Activated naive CD4-positive, alpha-beta T cell treated with anti-CD3 and anti-CD28 coated beads, Interleukin-2, amount 50 U/mL, for 24 hours (primary cell): Measurements from ENCODE around the gene SCN8A.
A peak's percentile ranks its signal among the peaks of the same experiment; 100 is the strongest.

Experiments
- H3K27ac Mint-ChIP-seq: one replicate; pipeline ENCODE4 v1.8.0; 2021; ENCODE audit warnings: mild to moderate bottlenecking, mixed read lengths
- H3K27me3 Mint-ChIP-seq: one replicate; pipeline ENCODE4 v1.8.0; 2021; ENCODE audit warnings: mixed read lengths
- H3K36me3 Mint-ChIP-seq: one replicate; pipeline ENCODE4 v1.8.0; 2021; ENCODE audit warnings: mixed read lengths
- H3K4me1 Mint-ChIP-seq: one replicate; pipeline ENCODE4 v1.8.0; 2021; ENCODE audit warnings: mixed read lengths
- H3K4me3 Mint-ChIP-seq: one replicate; pipeline ENCODE4 v1.8.0; 2021; ENCODE audit warnings: mild to moderate bottlenecking, mixed read lengths
- H3K9me3 Mint-ChIP-seq: one replicate; pipeline ENCODE4 v1.8.0; 2021; ENCODE audit warnings: mixed read lengths

The SCN8A gene

GRCh38 chr12:51675071-51675803, 84.2 kb downstream of the SCN8A start:
- Mint-ChIP-seq H3K4me3 (no peak overlapping the region), H3K4me1 (no peaks in the 10 kb centered on the region), H3K27me3 (peaks cover 1% of the 10 kb centered on the region), H3K9me3 (no peaks in the 10 kb centered on the region), H3K36me3 (no peaks in the 10 kb centered on the region), H3K27ac (peak overlapping the region; percentile 56)

- Mint-ChIP-seq H3K4me3 (no peak overlapping the region), H3K4me1 (no peaks in the 10 kb centered on the region), H3K27ac (no peak overlapping the region), H3K9me3 (no peaks in the 10 kb centered on the region), H3K36me3 (no peaks in the 10 kb centered on the region), H3K27me3 (peaks cover 1% of the 10 kb centered on the region)
Measured at GRCh38 chr12:51676875-51677274, 85.8 kb downstream of the SCN8A start.

- H3K36me3 Mint-ChIP-seq: no peaks in the 10 kb centered on the region
- no peak overlapping the region for H3K4me3 Mint-ChIP-seq
- H3K4me1 Mint-ChIP-seq: no peaks in the 10 kb centered on the region
- no peak overlapping the region for H3K27ac Mint-ChIP-seq
- H3K27me3 Mint-ChIP-seq: peaks cover 3% of the 10 kb centered on the region
- no peaks in the 10 kb centered on the region for H3K9me3 Mint-ChIP-seq
Measured at GRCh38 chr12:51677284-51677968, 86.4 kb downstream of the SCN8A start.

GRCh38 chr12:51678086-51678724, 87.2 kb downstream of the SCN8A start:
- no peaks in the 10 kb centered on the region for H3K4me1 Mint-ChIP-seq
- H3K36me3 Mint-ChIP-seq: no peaks in the 10 kb centered on the region
- H3K4me3 Mint-ChIP-seq: no peak overlapping the region
- no peak overlapping the region for H3K27ac Mint-ChIP-seq
- no peaks in the 10 kb centered on the region for H3K9me3 Mint-ChIP-seq
- peaks cover 3% of the 10 kb centered on the region for H3K27me3 Mint-ChIP-seq

- no peaks in the 10 kb centered on the region for H3K36me3 Mint-ChIP-seq
- H3K4me3 Mint-ChIP-seq: no peak overlapping the region
- H3K27ac Mint-ChIP-seq: no peak overlapping the region
Measured at GRCh38 chr12:51682981-51683380, 91.9 kb downstream of the SCN8A start.

GRCh38 chr12:51683763-51684357, 92.8 kb downstream of the SCN8A start:
- Mint-ChIP-seq H3K27ac (no peak overlapping the region), H3K36me3 (no peaks in the 10 kb centered on the region)

More at GRCh38 chr12:51682981-51683380, 91.9 kb downstream of the SCN8A start:
- H3K9me3 Mint-ChIP-seq: no peaks in the 10 kb centered on the region
- no peaks in the 10 kb centered on the region for H3K4me1 Mint-ChIP-seq
- H3K27me3 Mint-ChIP-seq: peaks cover 3% of the 10 kb centered on the region

GRCh38 chr12:51686727-51687126, 95.7 kb downstream of the SCN8A start:
- H3K4me3 Mint-ChIP-seq: no peak overlapping the region
- peaks cover 2% of the 10 kb centered on the region for H3K27me3 Mint-ChIP-seq
- no peaks in the 10 kb centered on the region for H3K4me1 Mint-ChIP-seq
- no peaks in the 10 kb centered on the region for H3K36me3 Mint-ChIP-seq
- H3K9me3 Mint-ChIP-seq: no peaks in the 10 kb centered on the region
- no peak overlapping the region for H3K27ac Mint-ChIP-seq

More at GRCh38 chr12:51683763-51684357, 92.8 kb downstream of the SCN8A start:
- no peak overlapping the region for H3K4me3 Mint-ChIP-seq
- peaks cover 2% of the 10 kb centered on the region for H3K27me3 Mint-ChIP-seq
- no peaks in the 10 kb centered on the region for H3K4me1 Mint-ChIP-seq
- no peaks in the 10 kb centered on the region for H3K9me3 Mint-ChIP-seq

- no peaks in the 10 kb centered on the region for H3K4me1 Mint-ChIP-seq
- H3K27ac Mint-ChIP-seq: no peak overlapping the region
- peaks cover 1% of the 10 kb centered on the region for H3K27me3 Mint-ChIP-seq
- H3K4me3 Mint-ChIP-seq: no peak overlapping the region
- H3K36me3 Mint-ChIP-seq: no peaks in the 10 kb centered on the region
- no peaks in the 10 kb centered on the region for H3K9me3 Mint-ChIP-seq
Measured at GRCh38 chr12:51687177-51687576, 96.1 kb downstream of the SCN8A start.

- Mint-ChIP-seq H3K9me3 (no peaks in the 10 kb centered on the region), H3K27ac (no peak overlapping the region), H3K4me1 (no peaks in the 10 kb centered on the region), H3K36me3 (no peaks in the 10 kb centered on the region), H3K27me3 (no peaks in the 10 kb centered on the region), H3K4me3 (no peak overlapping the region)
Measured at GRCh38 chr12:51687614-51688013, 96.6 kb downstream of the SCN8A start.

GRCh38 chr12:51689983-51690382, 99.0 kb downstream of the SCN8A start:
- Mint-ChIP-seq H3K36me3 (no peaks in the 10 kb centered on the region), H3K4me3 (no peak overlapping the region), H3K9me3 (no peaks in the 10 kb centered on the region), H3K27me3 (no peaks in the 10 kb centered on the region), H3K4me1 (no peaks in the 10 kb centered on the region), H3K27ac (no peak overlapping the region)

GRCh38 chr12:51692016-51692415, 101.0 kb downstream of the SCN8A start:
- Mint-ChIP-seq H3K4me3 (no peak overlapping the region), H3K27ac (no peak overlapping the region), H3K4me1 (no peaks in the 10 kb centered on the region), H3K36me3 (no peaks in the 10 kb centered on the region), H3K27me3 (no peaks in the 10 kb centered on the region), H3K9me3 (no peaks in the 10 kb centered on the region)

GRCh38 chr12:51693569-51693968, 102.5 kb downstream of the SCN8A start:
- H3K27me3 Mint-ChIP-seq: no peaks in the 10 kb centered on the region
- H3K4me3 Mint-ChIP-seq: no peak overlapping the region
- H3K4me1 Mint-ChIP-seq: no peaks in the 10 kb centered on the region
- H3K27ac Mint-ChIP-seq: no peak overlapping the region
- H3K9me3 Mint-ChIP-seq: no peaks in the 10 kb centered on the region
- H3K36me3 Mint-ChIP-seq: no peaks in the 10 kb centered on the region

GRCh38 chr12:51694146-51694545, 103.1 kb downstream of the SCN8A start:
- Mint-ChIP-seq H3K36me3 (no peaks in the 10 kb centered on the region), H3K9me3 (no peaks in the 10 kb centered on the region), H3K4me1 (no peaks in the 10 kb centered on the region), H3K27ac (no peak overlapping the region), H3K27me3 (no peaks in the 10 kb centered on the region), H3K4me3 (no peak overlapping the region)

GRCh38 chr12:51695241-51696010, 104.4 kb downstream of the SCN8A start:
- Mint-ChIP-seq H3K36me3 (no peaks in the 10 kb centered on the region), H3K27ac (no peak overlapping the region), H3K4me1 (no peaks in the 10 kb centered on the region), H3K27me3 (no peaks in the 10 kb centered on the region), H3K4me3 (no peak overlapping the region), H3K9me3 (no peaks in the 10 kb centered on the region)

- no peaks in the 10 kb centered on the region for H3K27me3 Mint-ChIP-seq
- H3K4me1 Mint-ChIP-seq: no peaks in the 10 kb centered on the region
- no peaks in the 10 kb centered on the region for H3K36me3 Mint-ChIP-seq
- no peaks in the 10 kb centered on the region for H3K9me3 Mint-ChIP-seq
- H3K4me3 Mint-ChIP-seq: no peak overlapping the region
- no peak overlapping the region for H3K27ac Mint-ChIP-seq
Measured at GRCh38 chr12:51699219-51699618, 108.2 kb downstream of the SCN8A start.
